WERI-Rb-1 (cell line): ENCODE results near the gene SSU72.
A peak's percentile ranks its signal among the peaks of the same experiment; 100 is the strongest.

Source experiments
- DNase-seq: peaks from one replicate; pipeline ENCODE4 v3.0.0-alpha.2; 2020
- H3K27ac ChIP-seq: fragments of 250-450 bp; sonication (Bioruptor Pico); 2 replicates; pipeline ENCODE4 v1.5.1; 2020; ENCODE audit warnings: mild to moderate bottlenecking, moderate library complexity
- H3K27me3 ChIP-seq: fragments of 250-450 bp; sonication (Bioruptor Pico); 2 replicates; pipeline ENCODE4 v1.5.1; 2021; ENCODE audit warnings: mild to moderate bottlenecking, low read depth, moderate library complexity; ENCODE audit not compliant: insufficient read depth, severe bottlenecking
- H3K36me3 ChIP-seq: fragments of 250-450 bp; sonication (Bioruptor Pico); 2 replicates; pipeline ENCODE4 v1.5.1; 2020; ENCODE audit warnings: mild to moderate bottlenecking, moderate library complexity
- H3K4me3 ChIP-seq: 2 replicates; pipeline ENCODE4 v1.5.1; 2011; ENCODE audit warnings: low read depth, mild to moderate bottlenecking, control low read depth, low read length
- H3K9me3 ChIP-seq: fragments of 250-450 bp; sonication (Bioruptor Pico); 2 replicates; pipeline ENCODE4 v1.5.1; 2021; ENCODE audit warnings: mild to moderate bottlenecking, moderate library complexity; ENCODE audit not compliant: severe bottlenecking
- CTCF ChIP-seq: IDR thresholded peaks from 2 replicates; pipeline ENCODE4 v1.5.1; 2011; ENCODE audit warnings: low read depth, mild to moderate bottlenecking, control low read depth, inconsistent platforms, low read length

SSU72 gene

GRCh38 chr1:1621173-1622009, 46.7 kb upstream of the SSU72 start:
- Histone ChIP-seq H3K9me3 (no peaks in the 10 kb centered on the region), H3K27ac (no peak overlapping the region), H3K36me3 (peaks cover 20% of the 10 kb centered on the region), H3K4me3 (no peak overlapping the region), H3K27me3 (no peaks in the 10 kb centered on the region)
- no peak for DNase-seq
- TF ChIP-seq CTCF: no peak

GRCh38 chr1:1620433-1621139, 45.9 kb upstream of the SSU72 start:
- no peak overlapping the region for H3K4me3 ChIP-seq
- H3K27ac ChIP-seq: no peak overlapping the region
- no peak for DNase-seq
- no peaks in the 10 kb centered on the region for H3K9me3 ChIP-seq
- peaks cover 20% of the 10 kb centered on the region for H3K36me3 ChIP-seq
- no peak for TF ChIP-seq CTCF
- H3K27me3 ChIP-seq: no peaks in the 10 kb centered on the region

- Histone ChIP-seq H3K4me3 (no peak overlapping the region), H3K36me3 (peaks cover 20% of the 10 kb centered on the region), H3K27ac (no peak overlapping the region), H3K27me3 (no peaks in the 10 kb centered on the region), H3K9me3 (no peaks in the 10 kb centered on the region)
- peak; percentile 71 for DNase-seq
- TF ChIP-seq CTCF: peak; percentile 92
Observed at GRCh38 chr1:1619917-1620361, 45.3 kb upstream of the SSU72 start.

- H3K27ac ChIP-seq: no peak overlapping the region
- peaks cover 25% of the 10 kb centered on the region for H3K36me3 ChIP-seq
- no peak overlapping the region for H3K4me3 ChIP-seq
- H3K9me3 ChIP-seq: no peaks in the 10 kb centered on the region
- no peak for TF ChIP-seq CTCF
- no peak for DNase-seq
- H3K27me3 ChIP-seq: no peaks in the 10 kb centered on the region
Observed at GRCh38 chr1:1618396-1619068, 43.9 kb upstream of the SSU72 start.

- no peak for TF ChIP-seq CTCF
- Histone ChIP-seq H3K36me3 (peaks cover 28% of the 10 kb centered on the region), H3K9me3 (no peaks in the 10 kb centered on the region), H3K4me3 (no peak overlapping the region), H3K27ac (no peak overlapping the region), H3K27me3 (no peaks in the 10 kb centered on the region)
- DNase-seq: no peak
Observed at GRCh38 chr1:1617925-1618324, 43.3 kb upstream of the SSU72 start.
